Keratinocyte (primary cell): ENCODE measurements around the gene POLDIP3. TPM values are rescaled to one million over a fixed set of nuclear protein-coding genes. Genes with fewer than 3 reads are reported as not detected.

Source experiments
- DNase-seq: peaks from one replicate; pipeline ENCODE4 v3.0.0-alpha.2; 2011; ENCODE audit warnings: low read depth, missing footprints, low spot score
- FAIRE-seq: peaks from 2 replicates; lab custom pipeline; 2011; peaks lifted over from hg19 to GRCh38; lab: Jason Lieb, UNC
- H2AFZ ChIP-seq: 2 replicates; pipeline ENCODE4 v1.6.0; 2012; ENCODE audit warnings: low read length, control low read depth, inconsistent platforms; ENCODE audit not compliant: control insufficient read depth
- H3K27ac ChIP-seq: 2 replicates; pipeline ENCODE4 v1.5.1; 2011; ENCODE audit warnings: low read length; ENCODE audit not compliant: control insufficient read depth, insufficient read depth
- H3K27me3 ChIP-seq: 3 replicates; pipeline ENCODE4 v1.6.0; 2011; ENCODE audit warnings: low read length; ENCODE audit not compliant: control insufficient read depth, insufficient read depth; ENCODE audit errors: extremely low read depth
- H3K36me3 ChIP-seq, 2 experiments: 2 replicates in 1 of 2; 3 replicates in 1 of 2; pipeline ENCODE4 v1.5.1; 2011; ENCODE audit warnings: low read length in 2 of 2, mild to moderate bottlenecking in 1 of 2; ENCODE audit not compliant: control insufficient read depth in 2 of 2, insufficient read depth in 2 of 2; ENCODE audit errors: extremely low read depth in 1 of 2
- H3K4me1 ChIP-seq: 3 replicates; pipeline ENCODE4 v1.5.1; 2011; ENCODE audit warnings: low read length; ENCODE audit not compliant: control insufficient read depth, insufficient read depth; ENCODE audit errors: extremely low read depth
- H3K4me2 ChIP-seq: 3 replicates; pipeline ENCODE4 v1.6.0; 2011; ENCODE audit warnings: low read depth, low read length; ENCODE audit not compliant: control insufficient read depth, insufficient read depth; ENCODE audit errors: extremely low read depth
- H3K4me3 ChIP-seq, 3 experiments: fragments of 200-600 bp in 1 of 3; sonication (generic) in 1 of 3; 2 replicates in 2 of 3; 3 replicates in 1 of 3; pipeline ENCODE4 v1.5.1; 2011 to 2016; ENCODE audit warnings: low read length in 3 of 3, mild to moderate bottlenecking in 3 of 3, control low read depth in 2 of 3, inconsistent platforms in 1 of 3, low read depth in 1 of 3, mixed read lengths in 1 of 3, mixed run types in 1 of 3, moderate library complexity in 1 of 3; ENCODE audit not compliant: control insufficient read depth in 2 of 3, insufficient read depth in 2 of 3; ENCODE audit errors: extremely low read depth in 1 of 3
- H3K79me2 ChIP-seq: 2 replicates; pipeline ENCODE4 v1.6.0; 2012; ENCODE audit warnings: low read length; ENCODE audit not compliant: control insufficient read depth, insufficient read depth
- H3K9ac ChIP-seq: 3 replicates; pipeline ENCODE4 v1.6.0; 2011; ENCODE audit warnings: low read length; ENCODE audit not compliant: control insufficient read depth, insufficient read depth; ENCODE audit errors: extremely low read depth
- H3K9me1 ChIP-seq: 3 replicates; pipeline ENCODE4 v1.6.0; 2011; ENCODE audit warnings: low read length; ENCODE audit not compliant: control insufficient read depth, insufficient read depth; ENCODE audit errors: extremely low read depth
- H3K9me3 ChIP-seq: 2 replicates; pipeline ENCODE4 v1.5.1; 2012; ENCODE audit warnings: low read depth, low read length; ENCODE audit not compliant: control insufficient read depth
- H4K20me1 ChIP-seq: 3 replicates; pipeline ENCODE4 v1.6.0; 2011; ENCODE audit warnings: low read length; ENCODE audit not compliant: control insufficient read depth, insufficient read depth; ENCODE audit errors: extremely low read depth
- EZH2 ChIP-seq: IDR thresholded peaks from one replicate; pipeline ENCODE4 v1.6.1; 2012; ENCODE audit warnings: inconsistent platforms, mild to moderate bottlenecking, low read length, moderate library complexity
- dilution Hi-C: fragments of 300-500 bp; cut with MboI; formaldehyde crosslinking; loops from one replicate; pipeline ENCODE4 v1.7.0; 2020; ENCODE audit warnings: low sequenced_read_pairs; ENCODE audit not compliant: extremely low pct_ligation_motif_present
- polyA plus RNA-seq, 5 experiments: library from polyadenylated mRNA; depleted of rRNA in 3 of 5; stranded (reverse) in 3 of 5; stranded (forward) in 1 of 5; unstranded in 1 of 5; fragments of >200 nt; gene quantifications; 1 replicate in 1 of 5; 2 replicates in 3 of 5; 3 replicates in 1 of 5; pipeline versions ENCODE4 v1.2.1 to v1.2.3, GENCODE V29; 2011 to 2012; ENCODE audit warnings: missing spikeins in 2 of 5, low read depth in 1 of 5, low replicate concordance in 1 of 5
- TF ChIP-seq, protein P1 (sequence below), 3 experiments: IDR thresholded peaks in 1 of 3; conservative IDR thresholded peaks in 1 of 3; optimal IDR thresholded peaks in 1 of 3; 2 replicates in 2 of 3; 3 replicates in 1 of 3; pipeline versions ENCODE3 to v1.5.1; 2011; ENCODE audit warnings: low read length in 3 of 3, mild to moderate bottlenecking in 3 of 3, moderate library complexity in 2 of 3, control low read depth in 1 of 3, inconsistent platforms in 1 of 3; ENCODE audit not compliant: insufficient read depth in 2 of 3; ENCODE audit errors: extremely low read depth in 1 of 3

Gene POLDIP3
- polyA plus RNA-seq, 1 donor (not counting 4 experiments of a cell fraction or from before 2014, with no cell fraction given), result 41.9 TPM

DNA sequence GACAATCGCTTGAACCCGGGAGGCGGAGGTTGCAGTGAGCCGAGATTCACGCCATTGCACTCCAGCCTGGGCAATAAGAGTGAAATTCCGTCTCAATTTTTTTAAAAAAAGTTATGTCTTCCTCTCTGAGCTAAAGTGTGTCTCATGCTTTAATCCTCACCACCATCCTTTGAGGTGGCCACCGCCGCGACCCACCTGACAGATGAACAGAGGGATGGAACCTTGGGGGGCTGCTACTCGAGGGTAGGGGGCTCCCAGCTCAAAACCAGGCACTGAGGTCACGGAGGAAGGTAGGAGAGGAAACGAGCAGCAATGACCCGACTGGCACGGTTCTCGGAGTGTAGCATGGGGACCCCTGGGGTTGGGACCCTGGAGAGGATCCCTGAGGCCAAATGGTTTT lies 10.7 kb upstream of the POLDIP3 start:
- no peak for FAIRE-seq
- no peak overlapping the region for H3K4me3 ChIP-seq

DNA sequence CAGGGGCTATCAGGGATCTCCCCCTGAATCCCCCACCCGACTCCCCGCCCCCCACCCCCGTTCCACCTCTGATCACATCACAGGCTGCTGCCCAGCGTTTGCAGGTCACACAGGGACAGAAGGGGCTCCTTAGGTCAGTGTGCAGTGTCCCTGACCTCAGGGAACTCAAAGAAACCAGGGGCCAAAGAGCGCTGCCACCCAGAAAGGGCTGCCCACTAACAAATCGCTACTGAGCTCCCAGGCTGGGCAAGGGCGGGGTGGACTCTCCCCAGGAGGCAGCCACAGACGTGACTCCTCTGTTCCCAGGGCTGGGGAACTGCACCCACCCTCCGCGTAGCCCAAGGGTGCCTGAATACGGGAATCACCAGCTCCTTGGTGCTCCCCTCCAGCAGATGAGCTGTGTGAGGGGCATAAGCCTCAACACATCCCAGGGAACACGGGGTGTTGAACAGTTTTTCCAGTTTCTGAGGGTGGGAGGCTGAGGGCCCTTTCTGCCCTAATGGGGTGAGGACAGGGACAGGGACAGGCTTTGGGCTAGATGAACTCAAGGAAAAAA lies 9.9 kb upstream of the POLDIP3 start:
- no peak overlapping the region for H3K4me3 ChIP-seq
- H3K4me1 ChIP-seq, result peaks cover 21% of the 10 kb centered on the region
- H4K20me1 ChIP-seq, result peaks cover 4% of the 10 kb centered on the region
- no peak for DNase-seq
- H3K9me3 ChIP-seq, result no peaks in the 10 kb centered on the region
- dilution Hi-C loops, result no loop called here
- no peaks in the 10 kb centered on the region for H3K27me3 ChIP-seq
- peaks cover 40 to 50% of the 10 kb centered on the region in 2 experiments for H3K36me3 ChIP-seq
- no peak overlapping the region for H3K27ac ChIP-seq
- no peaks in the 10 kb centered on the region for H3K79me2 ChIP-seq
- no peak overlapping the region for H2AFZ ChIP-seq
- FAIRE-seq, result no peak
- TF ChIP-seq EZH2, result no peak
- TF ChIP-seq, protein P1, sequence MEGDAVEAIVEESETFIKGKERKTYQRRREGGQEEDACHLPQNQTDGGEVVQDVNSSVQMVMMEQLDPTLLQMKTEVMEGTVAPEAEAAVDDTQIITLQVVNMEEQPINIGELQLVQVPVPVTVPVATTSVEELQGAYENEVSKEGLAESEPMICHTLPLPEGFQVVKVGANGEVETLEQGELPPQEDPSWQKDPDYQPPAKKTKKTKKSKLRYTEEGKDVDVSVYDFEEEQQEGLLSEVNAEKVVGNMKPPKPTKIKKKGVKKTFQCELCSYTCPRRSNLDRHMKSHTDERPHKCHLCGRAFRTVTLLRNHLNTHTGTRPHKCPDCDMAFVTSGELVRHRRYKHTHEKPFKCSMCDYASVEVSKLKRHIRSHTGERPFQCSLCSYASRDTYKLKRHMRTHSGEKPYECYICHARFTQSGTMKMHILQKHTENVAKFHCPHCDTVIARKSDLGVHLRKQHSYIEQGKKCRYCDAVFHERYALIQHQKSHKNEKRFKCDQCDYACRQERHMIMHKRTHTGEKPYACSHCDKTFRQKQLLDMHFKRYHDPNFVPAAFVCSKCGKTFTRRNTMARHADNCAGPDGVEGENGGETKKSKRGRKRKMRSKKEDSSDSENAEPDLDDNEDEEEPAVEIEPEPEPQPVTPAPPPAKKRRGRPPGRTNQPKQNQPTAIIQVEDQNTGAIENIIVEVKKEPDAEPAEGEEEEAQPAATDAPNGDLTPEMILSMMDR (optimal IDR thresholded peaks at IDR 0.05 in 1 of 3, IDR thresholded peaks at IDR 0.05 in 1 of 3, conservative IDR thresholded peaks at IDR 0.05 in 1 of 3; ENCODE audit: extremely low read depth in 1 of 3, insufficient read depth in 2 of 3, low read length in 3 of 3), result no peak
- no peaks in the 10 kb centered on the region for H3K9me1 ChIP-seq
- H3K9ac ChIP-seq, result no peak overlapping the region
- H3K4me2 ChIP-seq, result no peak overlapping the region

More for the DNA sequence above, 10.7 kb upstream of the POLDIP3 start:
- Histone ChIP-seq H3K4me1 (peaks cover 19% of the 10 kb centered on the region), H3K9me1 (no peaks in the 10 kb centered on the region), H3K4me2 (no peak overlapping the region), H3K27me3 (no peaks in the 10 kb centered on the region), H4K20me1 (peaks cover 4% of the 10 kb centered on the region), H3K79me2 (peaks cover 2% of the 10 kb centered on the region), H3K9ac (no peak overlapping the region), H3K27ac (no peak overlapping the region), H2AFZ (no peak overlapping the region), H3K36me3 (peaks cover 44 to 49% of the 10 kb centered on the region in 2 experiments), H3K9me3 (no peaks in the 10 kb centered on the region)
- TF ChIP-seq EZH2, result no peak
- TF ChIP-seq, protein P1 (optimal IDR thresholded peaks at IDR 0.05 in 1 of 3, IDR thresholded peaks at IDR 0.05 in 1 of 3, conservative IDR thresholded peaks at IDR 0.05 in 1 of 3; ENCODE audit: extremely low read depth in 1 of 3, insufficient read depth in 2 of 3, low read length in 3 of 3), result no peak
- no peak for DNase-seq
- dilution Hi-C loops, result no loop called here
